Uterus (tissue), 2 donors: Measurements from ENCODE around the gene STAT4.

Source experiments
- POLR2A ChIP-seq, 2 donors: fragments of 450-650 bp; IDR thresholded peaks; one replicate each; pipeline ENCODE4 v1.6.1; 2016; ENCODE audit warnings: antibody characterized with exemption in 2 of 2, mild to moderate bottlenecking in 1 of 2, moderate library complexity in 1 of 2
- TF ChIP-seq, protein P1 (sequence below), 4 experiments: fragments of 200-600 bp in 2 of 4; fragments of 450-650 bp in 2 of 4; sonication (generic) in 2 of 4; IDR thresholded peaks; one replicate each; pipeline ENCODE4 v1.5.1; 2016 to 2019; ENCODE audit warnings: antibody characterized with exemption in 4 of 4, mild to moderate bottlenecking in 2 of 4, moderate library complexity in 1 of 4

DNA sequence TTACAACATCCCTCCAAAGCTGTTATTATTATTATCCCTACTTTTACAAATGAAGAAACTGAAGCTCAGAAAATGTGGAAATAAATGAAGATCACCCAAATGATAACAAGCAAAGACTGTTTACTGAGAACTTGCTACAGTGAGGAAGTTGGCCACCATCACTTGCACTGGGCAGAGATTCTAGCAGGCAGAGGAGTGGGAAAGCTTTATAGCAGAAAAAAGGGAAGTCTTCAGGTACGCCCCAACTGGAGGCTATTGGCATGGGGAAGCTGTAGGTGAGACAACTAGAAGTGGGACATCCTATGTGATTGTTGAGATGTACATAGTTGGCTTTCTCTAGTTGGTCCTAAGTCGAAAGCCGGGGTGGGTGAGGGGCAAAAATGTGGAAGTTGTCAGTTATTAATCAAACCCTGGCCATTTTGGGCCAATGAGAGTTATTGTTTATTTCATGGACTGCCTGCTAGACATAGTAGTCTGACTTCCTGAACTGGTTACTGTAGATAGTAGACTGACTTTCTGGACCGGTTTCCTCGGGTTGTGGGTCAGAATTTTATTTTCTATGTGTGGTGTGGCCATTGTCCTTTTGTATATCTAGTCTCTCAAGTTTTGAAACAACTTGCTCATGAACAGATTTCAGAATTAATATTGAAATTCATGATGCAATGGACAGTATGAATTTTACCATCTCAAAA is 40.2 kb upstream of the STAT4 start:
- TF ChIP-seq, protein P1, sequence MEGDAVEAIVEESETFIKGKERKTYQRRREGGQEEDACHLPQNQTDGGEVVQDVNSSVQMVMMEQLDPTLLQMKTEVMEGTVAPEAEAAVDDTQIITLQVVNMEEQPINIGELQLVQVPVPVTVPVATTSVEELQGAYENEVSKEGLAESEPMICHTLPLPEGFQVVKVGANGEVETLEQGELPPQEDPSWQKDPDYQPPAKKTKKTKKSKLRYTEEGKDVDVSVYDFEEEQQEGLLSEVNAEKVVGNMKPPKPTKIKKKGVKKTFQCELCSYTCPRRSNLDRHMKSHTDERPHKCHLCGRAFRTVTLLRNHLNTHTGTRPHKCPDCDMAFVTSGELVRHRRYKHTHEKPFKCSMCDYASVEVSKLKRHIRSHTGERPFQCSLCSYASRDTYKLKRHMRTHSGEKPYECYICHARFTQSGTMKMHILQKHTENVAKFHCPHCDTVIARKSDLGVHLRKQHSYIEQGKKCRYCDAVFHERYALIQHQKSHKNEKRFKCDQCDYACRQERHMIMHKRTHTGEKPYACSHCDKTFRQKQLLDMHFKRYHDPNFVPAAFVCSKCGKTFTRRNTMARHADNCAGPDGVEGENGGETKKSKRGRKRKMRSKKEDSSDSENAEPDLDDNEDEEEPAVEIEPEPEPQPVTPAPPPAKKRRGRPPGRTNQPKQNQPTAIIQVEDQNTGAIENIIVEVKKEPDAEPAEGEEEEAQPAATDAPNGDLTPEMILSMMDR (IDR thresholded peaks at IDR 0.05) = no peak
- no peak for TF ChIP-seq POLR2A (IDR thresholded peaks at IDR 0.05)
